Fibroblast of pulmonary artery (primary cell): ENCODE data around the gene SMIM35.

Source experiments
- DNase-seq: peaks from one replicate; pipeline ENCODE4 v3.0.0-alpha.2; 2010; ENCODE audit warnings: low read depth
- H3K4me3 ChIP-seq: replicated peaks from 2 replicates; pipeline ENCODE4 v1.5.1; 2011; ENCODE audit warnings: low read depth, mild to moderate bottlenecking, control low read depth, low read length, moderate library complexity
- CTCF ChIP-seq: IDR thresholded peaks from 2 replicates; pipeline ENCODE4 v1.5.1; 2011; ENCODE audit warnings: mild to moderate bottlenecking, control low read depth, low read length, inconsistent platforms; ENCODE audit errors: missing control alignments

Gene SMIM35

GRCh38 chr11:118074091-118074685, 12.6 kb downstream of the SMIM35 start:
- DNase-seq: no peak
- no peak overlapping the region for H3K4me3 ChIP-seq
- TF ChIP-seq CTCF: no peak

GRCh38 chr11:118073554-118073953, 13.2 kb downstream of the SMIM35 start:
- no peak for DNase-seq
- no peak overlapping the region for H3K4me3 ChIP-seq
- no peak for TF ChIP-seq CTCF

GRCh38 chr11:118071416-118072030, 15.2 kb downstream of the SMIM35 start:
- no peak overlapping the region for H3K4me3 ChIP-seq
- DNase-seq: no peak
- no peak for TF ChIP-seq CTCF

- no peak overlapping the region for H3K4me3 ChIP-seq
- TF ChIP-seq CTCF: no peak
- no peak for DNase-seq
Measured at GRCh38 chr11:118068945-118069612, 17.7 kb downstream of the SMIM35 start.

GRCh38 chr11:118068206-118068944, 18.4 kb downstream of the SMIM35 start:
- no peak overlapping the region for H3K4me3 ChIP-seq
- TF ChIP-seq CTCF: no peak

GRCh38 chr11:118067006-118067405, 19.8 kb downstream of the SMIM35 start:
- no peak for DNase-seq
- H3K4me3 ChIP-seq: no peak overlapping the region
- no peak for TF ChIP-seq CTCF

More at GRCh38 chr11:118068206-118068944, 18.4 kb downstream of the SMIM35 start:
- DNase-seq: no peak
